Measurements from ENCODE around the gene CTNNA3.

CTNNA3 gene

GRCh38 chr10:66513504-66513903, 1182.5 kb downstream of the CTNNA3 start:
- no peak overlapping the region for H3K4me3 ChIP-seq (ENCODE audit: low read length)
- TF ChIP-seq CTCF (IDR thresholded peaks at IDR 0.05; ENCODE audit: insufficient read depth, low read depth, low read length, missing control alignments) = no peak
- no peak for DNase-seq (ENCODE audit: low read depth)

- no peak overlapping the region for H3K4me3 ChIP-seq (ENCODE audit: low read length)
- DNase-seq (ENCODE audit: low read depth) = peak; percentile 93
- TF ChIP-seq CTCF (IDR thresholded peaks at IDR 0.05; ENCODE audit: insufficient read depth, low read depth, low read length, missing control alignments) = no peak
Observed at GRCh38 chr10:66505003-66505657, 1190.9 kb downstream of the CTNNA3 start.

GRCh38 chr10:66501356-66501755, 1194.6 kb downstream of the CTNNA3 start:
- no peak overlapping the region for H3K4me3 ChIP-seq (ENCODE audit: low read length)
- no peak for DNase-seq (ENCODE audit: low read depth)
- TF ChIP-seq CTCF (IDR thresholded peaks at IDR 0.05; ENCODE audit: insufficient read depth, low read depth, low read length, missing control alignments) = no peak

- no peak for TF ChIP-seq CTCF (IDR thresholded peaks at IDR 0.05; ENCODE audit: insufficient read depth, low read depth, low read length, missing control alignments)
- no peak for DNase-seq (ENCODE audit: low read depth)
- no peak overlapping the region for H3K4me3 ChIP-seq (ENCODE audit: low read length)
Observed at GRCh38 chr10:66483966-66484365, 1212.0 kb downstream of the CTNNA3 start.

GRCh38 chr10:66472156-66472555, 1223.8 kb downstream of the CTNNA3 start:
- no peak for TF ChIP-seq CTCF (IDR thresholded peaks at IDR 0.05; ENCODE audit: insufficient read depth, low read depth, low read length, missing control alignments)
- no peak for DNase-seq (ENCODE audit: low read depth)
- no peak overlapping the region for H3K4me3 ChIP-seq (ENCODE audit: low read length)

- TF ChIP-seq CTCF (IDR thresholded peaks at IDR 0.05; ENCODE audit: insufficient read depth, low read depth, low read length, missing control alignments) = no peak
- H3K4me3 ChIP-seq (ENCODE audit: low read length) = no peak overlapping the region
- DNase-seq (ENCODE audit: low read depth) = peak; percentile 40
Observed at GRCh38 chr10:66467042-66467441, 1229.0 kb downstream of the CTNNA3 start.

GRCh38 chr10:66466622-66467021, 1229.4 kb downstream of the CTNNA3 start:
- TF ChIP-seq CTCF (IDR thresholded peaks at IDR 0.05; ENCODE audit: insufficient read depth, low read depth, low read length, missing control alignments) = no peak
- DNase-seq (ENCODE audit: low read depth) = peak; percentile 76
- H3K4me3 ChIP-seq (ENCODE audit: low read length) = no peak overlapping the region

Measured in epithelial cell of esophagus (primary cell).